Measurements from ENCODE around the gene PAMR1.

The PAMR1 gene

DNA sequence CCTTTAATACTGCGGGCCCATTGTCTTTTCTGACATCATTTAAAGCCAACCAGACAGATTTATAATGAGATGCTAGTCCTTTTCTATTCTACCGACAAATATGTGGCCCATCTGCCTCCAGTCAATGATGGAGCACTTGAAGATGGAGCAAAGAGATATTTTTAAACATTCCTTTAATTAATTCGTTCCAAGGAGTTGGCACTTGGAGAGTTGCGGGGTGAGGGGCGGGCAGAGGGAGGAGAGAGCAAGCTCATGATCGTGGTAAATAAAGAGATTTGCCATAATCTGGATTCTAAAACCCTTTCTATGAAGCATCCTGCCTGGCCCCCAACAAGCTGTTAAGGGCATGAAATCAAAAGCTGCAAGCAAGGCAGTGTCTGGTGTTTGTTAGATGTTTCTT, 111.1 kb downstream of the PAMR1 start:
- no peak for TF ChIP-seq Cebpa-rat (IDR thresholded peaks at IDR 0.05)
- Histone ChIP-seq H3K9me3 (replicated peaks in 1 of 11) (peaks cover 0 to 15% (median 6%) of the 10 kb centered on the region in 11 experiments; a peak in 10 of 22 replicates), H3K4me1 (peaks cover 5 to 9% (median 7%) of the 10 kb centered on the region in 10 experiments; a peak in 16 of 20 replicates), H3K4me2 (no peak overlapping the region), H4K20me1 (peaks cover 0 to 16% (median 11%) of the 10 kb centered on the region in 11 experiments; a peak in 7 of 22 replicates), H3K36me3 (no peaks in the 10 kb centered on the region), H3K4me3 (no peak overlapping the region), H3K27me3 (peaks cover 41 to 53% (median 46%) of the 10 kb centered on the region in 11 experiments), H3K27ac (no peak overlapping the region), H3K9ac (no peak overlapping the region)

DNA sequence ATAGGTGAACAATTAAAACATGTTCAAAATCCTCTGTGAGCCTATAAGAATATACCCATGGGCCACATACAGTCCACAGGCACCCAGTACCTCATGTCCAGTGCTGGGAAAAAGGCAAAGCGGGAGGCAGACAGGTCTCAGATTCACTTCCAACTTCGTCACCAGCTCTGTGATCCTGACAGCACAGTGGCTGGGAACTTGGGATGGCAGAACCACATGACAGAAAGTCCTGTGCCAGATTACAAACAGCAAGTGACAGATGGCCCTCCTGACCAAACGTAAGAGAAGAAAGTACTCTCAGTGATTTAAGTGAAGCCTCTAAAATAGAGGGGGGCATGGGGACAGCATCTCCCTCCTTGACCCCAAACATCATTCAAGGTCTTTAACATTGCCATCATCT, 111.8 kb downstream of the PAMR1 start:
- H3K4me3 ChIP-seq = no peak overlapping the region
- peaks cover 0 to 9% (median 4%) of the 10 kb centered on the region in 11 experiments; a peak in 6 of 22 replicates for H4K20me1 ChIP-seq
- no peak overlapping the region for H3K4me2 ChIP-seq
- no peak for TF ChIP-seq Cebpa-rat (IDR thresholded peaks at IDR 0.05)
- no peak overlapping the region for H3K9ac ChIP-seq
- H3K4me1 ChIP-seq = peaks cover 0 to 2% (median under 1%) of the 10 kb centered on the region in 10 experiments; a peak in 5 of 20 replicates
- peaks cover 0 to 10% (median 6%) of the 10 kb centered on the region in 11 experiments; a peak in 10 of 22 replicates for H3K9me3 ChIP-seq (replicated peaks in 1 of 11)
- H3K27ac ChIP-seq = no peak overlapping the region
- no peaks in the 10 kb centered on the region for H3K36me3 ChIP-seq
- peaks cover 34 to 46% (median 39%) of the 10 kb centered on the region in 11 experiments for H3K27me3 ChIP-seq

DNA sequence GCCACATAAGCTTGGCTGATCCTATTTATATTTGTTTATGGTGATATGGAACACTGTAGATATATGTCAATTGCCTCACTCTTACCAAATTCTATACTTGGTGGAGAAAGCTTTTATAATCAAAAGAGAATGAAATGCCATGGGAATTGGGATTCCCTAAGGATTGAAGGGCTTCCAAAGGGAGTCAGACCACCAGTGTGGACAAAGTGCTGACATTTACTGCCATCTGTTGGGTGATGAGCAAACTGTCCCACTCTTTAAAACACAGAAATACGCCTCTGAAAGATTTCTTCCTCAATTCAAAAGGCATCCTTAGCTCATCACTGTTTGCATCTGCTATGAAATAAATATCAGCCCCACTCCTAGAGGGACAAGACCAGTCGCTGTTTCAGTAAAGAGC, 113.1 kb downstream of the PAMR1 start:
- TF ChIP-seq Cebpa-rat (IDR thresholded peaks at IDR 0.05) = no peak
- H3K27ac ChIP-seq = no peak overlapping the region
- H3K4me3 ChIP-seq = no peak overlapping the region
- no peaks in the 10 kb centered on the region for H4K20me1 ChIP-seq
- no peaks in the 10 kb centered on the region for H3K9me3 ChIP-seq (replicated peaks in 1 of 11)
- H3K9ac ChIP-seq = no peak overlapping the region
- H3K4me2 ChIP-seq = no peak overlapping the region
- H3K4me1 ChIP-seq = no peaks in the 10 kb centered on the region
- H3K36me3 ChIP-seq = no peaks in the 10 kb centered on the region
- H3K27me3 ChIP-seq = peaks cover 21 to 32% (median 26%) of the 10 kb centered on the region in 11 experiments

DNA sequence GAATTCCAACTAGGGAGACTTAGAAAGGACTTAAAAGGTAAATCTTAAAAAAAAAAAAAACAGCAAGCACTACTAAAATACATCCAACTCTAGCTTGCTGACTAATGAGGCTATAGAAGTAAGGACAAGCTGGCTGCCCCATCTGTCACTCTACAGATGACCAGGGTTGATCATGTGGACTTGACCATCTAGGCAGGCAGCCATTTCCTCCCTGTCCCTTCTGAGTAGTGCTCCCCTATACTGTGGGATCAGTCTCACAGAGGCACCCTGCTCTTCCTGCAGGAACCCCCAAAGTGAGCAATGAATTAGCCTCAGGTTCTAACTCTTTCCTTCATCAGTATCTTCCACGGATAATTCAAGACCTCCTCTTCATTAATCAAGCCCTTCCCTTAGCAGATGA, 118.4 kb downstream of the PAMR1 start:
- Histone ChIP-seq H3K4me2 (no peak overlapping the region), H3K9ac (no peak overlapping the region), H3K9me3 (replicated peaks in 1 of 11) (no peaks in the 10 kb centered on the region), H3K4me1 (no peaks in the 10 kb centered on the region), H3K4me3 (no peak overlapping the region), H3K27ac (no peak overlapping the region), H3K36me3 (no peaks in the 10 kb centered on the region), H3K27me3 (no peaks in the 10 kb centered on the region), H4K20me1 (no peaks in the 10 kb centered on the region)
- no peak for TF ChIP-seq Cebpa-rat (IDR thresholded peaks at IDR 0.05)

DNA sequence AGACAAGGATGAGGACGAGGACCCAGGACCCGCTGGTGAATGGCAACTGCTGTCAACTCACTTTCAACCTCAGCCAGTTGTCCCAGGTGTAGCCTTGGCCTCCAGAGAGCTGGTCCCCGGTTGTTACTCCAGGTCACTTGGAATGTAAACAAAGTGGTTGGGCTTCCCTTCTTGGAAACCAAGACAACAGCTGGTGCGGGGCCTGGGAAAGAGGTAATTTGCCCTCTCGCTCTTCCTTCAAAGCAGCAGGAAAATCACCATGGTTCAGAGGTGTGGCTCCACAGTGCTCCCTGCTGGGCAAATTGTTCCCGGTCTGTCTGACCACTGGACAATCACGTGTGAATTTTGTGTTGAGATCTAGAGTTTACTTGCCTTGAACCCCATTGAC, 121.0 kb downstream of the PAMR1 start:
- no peaks in the 10 kb centered on the region for H3K4me1 ChIP-seq
- TF ChIP-seq Cebpa-rat (IDR thresholded peaks at IDR 0.05) = no peak
- H3K9me3 ChIP-seq (replicated peaks in 1 of 11) = no peaks in the 10 kb centered on the region
- no peaks in the 10 kb centered on the region for H3K27me3 ChIP-seq
- no peak overlapping the region for H3K27ac ChIP-seq
- no peaks in the 10 kb centered on the region for H3K36me3 ChIP-seq
- no peak overlapping the region for H3K4me3 ChIP-seq
- H4K20me1 ChIP-seq = no peaks in the 10 kb centered on the region
- no peak overlapping the region for H3K9ac ChIP-seq
- no peak overlapping the region for H3K4me2 ChIP-seq

DNA sequence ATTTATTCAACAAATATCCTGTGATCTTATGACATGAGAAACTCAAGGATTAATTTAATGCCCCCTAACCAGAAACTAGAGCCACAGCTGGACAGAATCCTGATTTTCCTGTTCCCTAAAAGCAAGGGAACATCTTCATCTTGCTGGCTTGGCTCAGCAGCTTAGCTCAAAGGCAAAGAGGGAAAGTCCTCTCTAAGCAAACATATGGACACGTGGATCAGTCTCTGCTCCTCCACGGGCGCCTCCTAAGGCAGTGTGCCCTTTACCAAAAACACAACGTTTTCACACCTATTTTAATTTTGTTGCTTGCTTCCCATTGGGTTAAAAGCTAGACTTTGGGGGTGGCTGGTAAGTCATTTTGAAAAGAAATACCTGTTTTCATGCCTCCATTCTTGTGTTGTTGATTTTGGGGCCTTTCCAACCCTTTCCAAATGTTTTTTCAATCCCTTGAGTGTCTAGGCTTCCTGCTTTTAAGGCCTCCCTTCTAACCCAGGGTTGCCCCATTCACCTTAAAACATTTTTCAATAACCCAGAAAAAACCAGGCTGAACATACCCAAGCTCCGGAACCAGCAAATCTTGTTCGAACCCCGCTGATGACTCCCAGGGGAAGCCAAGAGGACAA, 121.5 kb downstream of the PAMR1 start:
- no peaks in the 10 kb centered on the region for H3K9me3 ChIP-seq (replicated peaks in 1 of 11)
- no peak overlapping the region for H3K27ac ChIP-seq
- H3K36me3 ChIP-seq = no peaks in the 10 kb centered on the region
- no peaks in the 10 kb centered on the region for H4K20me1 ChIP-seq
- H3K9ac ChIP-seq = no peak overlapping the region
- no peaks in the 10 kb centered on the region for H3K4me1 ChIP-seq
- H3K27me3 ChIP-seq = no peaks in the 10 kb centered on the region
- TF ChIP-seq Cebpa-rat (IDR thresholded peaks at IDR 0.05) = no peak
- no peak overlapping the region for H3K4me2 ChIP-seq
- H3K4me3 ChIP-seq = no peak overlapping the region

DNA sequence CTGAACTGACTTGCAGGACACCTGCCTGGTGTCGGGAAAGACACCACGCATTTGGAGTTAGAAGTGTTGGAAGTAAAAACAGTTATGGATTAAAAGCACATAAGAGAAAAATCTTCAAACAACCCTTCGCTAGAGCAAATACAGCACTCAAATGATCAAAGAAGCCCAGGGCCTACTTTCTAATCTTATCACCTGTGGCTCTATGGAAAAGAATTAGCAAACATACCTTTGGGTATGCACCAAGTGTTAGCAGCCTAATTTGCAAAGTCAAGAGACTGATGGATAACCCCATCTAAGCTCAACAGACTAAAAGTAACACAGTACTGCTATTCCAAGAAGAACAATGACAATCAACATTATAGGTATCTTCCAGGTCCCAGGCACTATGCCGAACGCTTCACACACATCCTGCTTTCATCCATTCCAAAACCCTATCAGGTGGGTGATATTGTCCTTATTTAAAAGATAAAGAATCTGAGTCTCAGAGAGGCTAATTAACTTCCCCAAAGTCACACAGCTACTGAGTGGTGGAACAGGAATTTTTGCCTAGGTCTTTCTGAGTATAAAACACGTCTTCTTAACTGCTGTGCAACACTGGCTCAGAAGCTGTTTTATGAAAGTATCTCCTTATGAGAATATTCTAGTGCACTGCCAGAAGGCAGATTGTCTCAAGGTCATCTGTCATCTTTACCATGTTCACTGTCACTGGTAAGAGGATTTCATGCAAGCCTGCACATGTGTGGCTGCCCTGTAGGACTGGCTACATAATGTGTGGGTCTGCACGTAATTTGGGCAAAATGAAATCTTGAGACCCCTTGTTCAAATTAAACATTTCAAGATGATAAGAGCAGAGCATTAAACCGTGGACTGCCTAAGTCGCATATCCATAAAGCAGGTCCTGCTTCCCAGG, 122.4 kb downstream of the PAMR1 start:
- H3K9ac ChIP-seq = no peak overlapping the region
- H3K36me3 ChIP-seq = no peaks in the 10 kb centered on the region
- no peaks in the 10 kb centered on the region for H4K20me1 ChIP-seq
- no peaks in the 10 kb centered on the region for H3K4me1 ChIP-seq
- no peak overlapping the region for H3K4me2 ChIP-seq
- peaks cover 0 to 2% (median 0%) of the 10 kb centered on the region in 11 experiments; a peak in 1 of 22 replicates for H3K9me3 ChIP-seq (replicated peaks in 1 of 11)
- TF ChIP-seq Cebpa-rat (IDR thresholded peaks at IDR 0.05) = no peak
- no peaks in the 10 kb centered on the region for H3K27me3 ChIP-seq
- no peak overlapping the region for H3K4me3 ChIP-seq
- H3K27ac ChIP-seq = no peak overlapping the region

DNA sequence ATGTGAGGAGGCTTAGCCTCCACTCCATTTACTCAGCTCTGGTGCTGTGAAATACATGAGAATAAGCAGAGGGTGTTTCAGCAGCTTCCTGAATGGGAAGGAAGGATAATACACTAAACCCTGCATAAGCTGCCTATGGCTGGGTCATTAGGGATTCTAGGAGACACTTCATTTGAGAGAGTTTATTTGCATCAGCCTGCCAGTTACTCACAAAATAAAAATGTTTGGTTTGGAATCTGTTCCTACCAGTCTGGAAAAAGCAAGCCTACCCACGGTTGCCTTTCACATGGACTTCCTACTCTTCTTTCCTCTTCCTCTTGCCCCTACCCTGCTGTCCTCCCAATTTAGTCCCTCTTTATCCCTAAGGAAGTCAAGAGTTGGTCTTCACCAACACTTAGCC, 126.5 kb downstream of the PAMR1 start:
- no peaks in the 10 kb centered on the region for H3K36me3 ChIP-seq
- H3K4me2 ChIP-seq = no peak overlapping the region
- peaks cover 0 to 8% (median 5%) of the 10 kb centered on the region in 11 experiments; a peak in 6 of 22 replicates for H3K9me3 ChIP-seq (replicated peaks in 1 of 11)
- H3K4me1 ChIP-seq = peaks cover 0 to 8% (median under 1%) of the 10 kb centered on the region in 10 experiments; a peak in 9 of 20 replicates
- H3K27ac ChIP-seq = no peak overlapping the region
- no peak overlapping the region for H3K4me3 ChIP-seq
- no peaks in the 10 kb centered on the region for H3K27me3 ChIP-seq
- no peak overlapping the region for H3K9ac ChIP-seq
- no peaks in the 10 kb centered on the region for H4K20me1 ChIP-seq
- TF ChIP-seq Cebpa-rat (IDR thresholded peaks at IDR 0.05) = no peak

DNA sequence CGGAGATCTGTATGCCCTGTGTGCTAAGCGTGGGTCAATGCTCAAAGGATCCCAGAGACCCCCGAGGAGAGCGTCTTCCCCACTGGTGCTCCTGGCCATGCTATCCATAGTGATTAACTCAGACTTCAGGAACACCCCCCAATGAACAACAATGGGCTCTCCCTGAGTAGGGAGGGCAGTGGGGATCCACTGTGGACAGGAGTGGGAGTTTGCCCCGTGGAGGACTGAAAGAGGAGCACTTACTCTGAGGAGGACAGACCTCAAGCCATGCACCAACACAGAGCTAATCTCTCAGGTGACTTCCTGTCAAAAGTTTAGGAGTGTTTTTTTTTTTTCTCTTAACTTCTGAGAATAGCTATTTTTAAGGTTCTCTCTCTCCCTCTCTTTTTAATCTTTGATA, 130.5 kb downstream of the PAMR1 start:
- H3K4me1 ChIP-seq = peaks cover 18 to 35% (median 27%) of the 10 kb centered on the region in 10 experiments
- peaks cover 0 to 8% (median 5%) of the 10 kb centered on the region in 11 experiments; a peak in 6 of 22 replicates for H3K9me3 ChIP-seq (replicated peaks in 1 of 11)
- no peak overlapping the region for H3K27ac ChIP-seq
- H4K20me1 ChIP-seq = no peaks in the 10 kb centered on the region
- H3K4me3 ChIP-seq = no peak overlapping the region
- no peak overlapping the region for H3K4me2 ChIP-seq
- no peaks in the 10 kb centered on the region; a peak in 1 of 22 replicates for H3K27me3 ChIP-seq
- no peak for TF ChIP-seq Cebpa-rat (IDR thresholded peaks at IDR 0.05)
- no peaks in the 10 kb centered on the region for H3K36me3 ChIP-seq
- no peak overlapping the region for H3K9ac ChIP-seq
